CD4-positive, CD25-positive, alpha-beta regulatory T cell (primary cell): ENCODE results near the gene EPHA8. TPM values are rescaled to one million over a fixed set of nuclear protein-coding genes. Genes with fewer than 3 reads are reported as not detected.

Experiments used
- polyA plus RNA-seq, 4 donors: library from polyadenylated mRNA; unstranded; fragments of 300-500 nt; fragmentation: Illumina TruSeq; gene quantifications; one replicate each; pipeline ENCODE4 v1.2.3, GENCODE V29; 2021
- total RNA-seq: library from RNA; stranded (reverse); gene quantifications from one replicate; pipeline ENCODE4 v1.2.3, GENCODE V29; 2022

Gene EPHA8
- total and polyA plus RNA-seq, 5 donors from 2014 or later, result not detected

Other genes starting within 250 kb of the EPHA8 start
- gene ZBTB40, start 111.6 kb upstream of the EPHA8 start, total RNA-seq, result 45.4 TPM
- gene ZBTB40, start 111.6 kb upstream of the EPHA8 start, polyA plus RNA-seq, result 1 to 10 TPM; 2.9 to 4.3 (median 3.7) TPM
- not detected for gene C1QA, start 73.1 kb downstream of the EPHA8 start, total RNA-seq
- not detected for gene C1QA, start 73.1 kb downstream of the EPHA8 start, polyA plus RNA-seq
- gene C1QC, start 80.1 kb downstream of the EPHA8 start, total RNA-seq, result not detected
- not detected for gene C1QC, start 80.1 kb downstream of the EPHA8 start, polyA plus RNA-seq
- gene C1QB, start 89.7 kb downstream of the EPHA8 start, total RNA-seq, result not detected
- gene C1QB, start 89.7 kb downstream of the EPHA8 start, polyA plus RNA-seq, result not detected
- not detected for gene EPHB2, start 147.3 kb downstream of the EPHA8 start, total RNA-seq
- not detected for gene EPHB2, start 147.3 kb downstream of the EPHA8 start, polyA plus RNA-seq